HCT116 (cell line): Measurements from ENCODE around the gene AHRR. TPM values are rescaled to one million over a fixed set of nuclear protein-coding genes. Genes with fewer than 3 reads are reported as not detected.

Experiments used
- ATAC-seq: fragments of 200-7000 bp; cut with Tn5 transposase; 2 replicates; pipeline ENCODE4 v1.9.1; 2020; ENCODE audit warnings: mild to moderate bottlenecking, moderate library complexity
- BruUV-seq: library from RNA; stranded (reverse); fragments of 400-500 nt; replicated peaks from 2 replicates; lab custom pipeline; 2021; lab: Mats Ljungman, UMichigan
- CTCF ChIA-PET: fragments of 300-600 bp; sonication (Branson Sonifier 250); formaldehyde crosslinking; loops from one replicate; lab custom pipeline; 2021; ENCODE audit warnings: antibody characterized with exemption; lab: Charles Lee
- POLR2A ChIA-PET: fragments of 300-600, 350-600 bp; sonication (Branson Sonifier 250); formaldehyde crosslinking; loops from one replicate; lab custom pipeline; 2021; ENCODE audit warnings: antibody characterized with exemption; lab: Charles Lee
- RAD21 ChIA-PET, 2 experiments: fragments of 300-600 bp; sonication (Branson Sonifier 250); formaldehyde crosslinking; loops; one replicate each; lab custom pipeline; 2023; ENCODE audit warnings: low total read pairs in 2 of 2; ENCODE audit not compliant: uncharacterized antibody in 2 of 2, unreplicated experiment in 2 of 2, low non-redundant PET in 1 of 2; lab: Charles Lee
- DNase-seq: peaks from one replicate; pipeline ENCODE4 v3.0.0-alpha.2; 2010; ENCODE audit warnings: low read depth, low spot score
- H2AFZ ChIP-seq: fragments of 200-600 bp; shearing (Covaris generic), sonication (generic); 2 replicates; pipeline ENCODE4 v1.6.1; 2017; ENCODE audit warnings: low read depth, mixed run types, mixed read lengths, antibody characterized with exemption, low read length; ENCODE audit not compliant: poor library complexity, severe bottlenecking
- H3K27ac ChIP-seq: 2 replicates; pipeline ENCODE4 v1.5.1; 2012; ENCODE audit warnings: low read depth, low read length
- H3K27me3 ChIP-seq: fragments of 200-600 bp; sonication (generic); 2 replicates; pipeline ENCODE4 v1.6.1; 2016; ENCODE audit warnings: mixed run types, low read length, mixed read lengths; ENCODE audit not compliant: insufficient read depth
- H3K36me3 ChIP-seq, 2 experiments: fragments of 200-500 bp in 1 of 2; fragments of 200-600 bp in 1 of 2; sonication (Bioruptor generic) in 1 of 2; sonication (generic) in 1 of 2; 2 replicates each; pipeline versions ENCODE4 v1.5.1 to v1.6.1; 2014 to 2016; ENCODE audit warnings: low read length in 2 of 2, inconsistent platforms in 1 of 2, mixed read lengths in 1 of 2, mixed run types in 1 of 2; ENCODE audit not compliant: insufficient read depth in 2 of 2, control insufficient read depth in 1 of 2
- H3K4me1 ChIP-seq, 2 experiments: fragments of 200-600 bp in 1 of 2; sonication (generic) in 1 of 2; 2 replicates each; pipeline versions ENCODE4 v1.5.1 to v1.6.1; 2012 to 2017; ENCODE audit warnings: low read length in 2 of 2, inconsistent platforms in 1 of 2, mild to moderate bottlenecking in 1 of 2, mixed read lengths in 1 of 2, mixed run types in 1 of 2, moderate library complexity in 1 of 2; ENCODE audit not compliant: insufficient read depth in 2 of 2, control insufficient read depth in 1 of 2
- H3K4me2 ChIP-seq: fragments of 200-600 bp; sonication (generic); 2 replicates; pipeline ENCODE4 v1.6.1; 2017; ENCODE audit warnings: mixed run types, low read length, mixed read lengths
- H3K4me3 ChIP-seq, 2 experiments: fragments of 200-600 bp in 1 of 2; sonication (generic) in 1 of 2; replicated peaks in 1 of 2; 2 replicates each; pipeline ENCODE4 v1.5.1; 2011 to 2016; ENCODE audit warnings: low read length in 2 of 2, control low read depth in 1 of 2, low read depth in 1 of 2, mild to moderate bottlenecking in 1 of 2, mixed read lengths in 1 of 2, mixed run types in 1 of 2
- H3K79me2 ChIP-seq: fragments of 200-600 bp; sonication (generic); 2 replicates; pipeline ENCODE4 v1.6.1; 2017; ENCODE audit warnings: mild to moderate bottlenecking, mixed run types, low read length, moderate library complexity, mixed read lengths; ENCODE audit not compliant: insufficient read depth
- H3K9ac ChIP-seq: fragments of 200-600 bp; sonication (generic); 2 replicates; pipeline ENCODE4 v1.6.1; 2016; ENCODE audit warnings: low read length, mixed read lengths
- H3K9me2 ChIP-seq: fragments of 200-600 bp; sonication (generic), shearing (Covaris generic); 2 replicates; pipeline ENCODE4 v1.6.1; 2017; ENCODE audit warnings: mixed run types, mild to moderate bottlenecking, moderate library complexity; ENCODE audit not compliant: insufficient read depth
- H3K9me3 ChIP-seq, 2 experiments: fragments of 200-500 bp in 1 of 2; fragments of 200-600 bp in 1 of 2; sonication (Bioruptor generic) in 1 of 2; sonication (generic) in 1 of 2; 2 replicates each; pipeline ENCODE4 v1.6.1; 2014 to 2017; ENCODE audit warnings: low read length in 2 of 2, mixed read lengths in 2 of 2, inconsistent platforms in 1 of 2, low read depth in 1 of 2, mild to moderate bottlenecking in 1 of 2, mixed run types in 1 of 2, moderate library complexity in 1 of 2; ENCODE audit not compliant: control insufficient read depth in 1 of 2, insufficient read depth in 1 of 2
- H4K20me1 ChIP-seq: fragments of 200-600 bp; sonication (generic), shearing (Covaris generic); 2 replicates; pipeline ENCODE4 v1.6.1; 2017; ENCODE audit warnings: mixed run types, mild to moderate bottlenecking, moderate library complexity; ENCODE audit not compliant: insufficient read depth
- ATF3 ChIP-seq: IDR thresholded peaks from 2 replicates; pipeline ENCODE4 v1.6.1; 2012
- CEBPB ChIP-seq: IDR thresholded peaks from 2 replicates; pipeline ENCODE4 v1.6.1; 2012; ENCODE audit warnings: low read depth
- EGR1 ChIP-seq: IDR thresholded peaks from 2 replicates; pipeline ENCODE4 v1.6.1; 2012; ENCODE audit warnings: low read depth
- ELF1 ChIP-seq: IDR thresholded peaks from 2 replicates; pipeline ENCODE4 v1.6.1; 2012; ENCODE audit warnings: low read depth, borderline replicate concordance
- EZH2 ChIP-seq: fragments of 200-600 bp; sonication (generic); IDR thresholded peaks from 2 replicates; pipeline ENCODE4 v1.6.1; 2017; ENCODE audit warnings: antibody characterized with exemption, mixed run types
- EZH2phosphoT487 ChIP-seq: fragments of 200-600 bp; IDR thresholded peaks from 2 replicates; pipeline ENCODE4 v1.6.1; 2018; ENCODE audit warnings: antibody characterized with exemption, borderline replicate concordance
- FOSL1 ChIP-seq: IDR thresholded peaks from 2 replicates; pipeline ENCODE4 v1.6.1; 2012; ENCODE audit warnings: low read depth
- JUND ChIP-seq: IDR thresholded peaks from 2 replicates; pipeline ENCODE4 v1.6.1; 2012
- MAX ChIP-seq: IDR thresholded peaks from 2 replicates; pipeline ENCODE4 v1.6.1; 2012
- POLR2A ChIP-seq: IDR thresholded peaks from 2 replicates; pipeline ENCODE4 v1.7.0; 2011; ENCODE audit warnings: borderline replicate concordance; ENCODE audit not compliant: insufficient read depth, insufficient read length; ENCODE audit errors: extremely low read depth
- RAD21 ChIP-seq: IDR thresholded peaks from 2 replicates; pipeline ENCODE4 v1.6.1; 2012; ENCODE audit warnings: low read depth, mild to moderate bottlenecking
- REST ChIP-seq: IDR thresholded peaks from 2 replicates; pipeline ENCODE4 v1.6.1; 2012; ENCODE audit warnings: low read depth
- SIN3A ChIP-seq: IDR thresholded peaks from 2 replicates; pipeline ENCODE4 v1.6.1; 2012; ENCODE audit warnings: low read depth
- SP1 ChIP-seq: IDR thresholded peaks from 2 replicates; pipeline ENCODE4 v1.6.1; 2012; ENCODE audit warnings: low read depth
- SRF ChIP-seq: IDR thresholded peaks from 2 replicates; pipeline ENCODE4 v1.6.1; 2012; ENCODE audit warnings: low read depth
- TCF7L2 ChIP-seq: IDR thresholded peaks from 2 replicates; pipeline ENCODE4 v1.7.0; 2011; ENCODE audit warnings: borderline replicate concordance, inconsistent platforms; ENCODE audit not compliant: insufficient read depth, insufficient read length; ENCODE audit errors: extremely low read depth
- YY1 ChIP-seq: IDR thresholded peaks from 2 replicates; pipeline ENCODE4 v1.6.1; 2011; ENCODE audit warnings: low read length, low read depth, moderate library complexity, mild to moderate bottlenecking; ENCODE audit not compliant: insufficient replicate concordance; ENCODE audit errors: extremely low read depth
- ZBTB33 ChIP-seq: IDR thresholded peaks from 2 replicates; pipeline ENCODE4 v1.6.1; 2011; ENCODE audit warnings: mild to moderate bottlenecking, low read length, moderate library complexity; ENCODE audit not compliant: insufficient replicate concordance; ENCODE audit errors: extremely low read depth
- ZFX ChIP-seq: fragments of 450-650 bp; IDR thresholded peaks from 2 replicates; pipeline ENCODE4 v1.6.1; 2017
- ZNF274 ChIP-seq: fragments of 200-500 bp; sonication (Bioruptor generic); IDR thresholded peaks from 2 replicates; pipeline ENCODE4 v1.6.1; 2014; ENCODE audit warnings: mild to moderate bottlenecking, low read depth, low read length, inconsistent platforms
- intact Hi-C: fragments of 100-400 bp; cut with micrococcal nuclease; formaldehyde crosslinking; loops from 2 replicates; pipeline ENCODE4 v1.10.0; 2022
- total RNA-seq: library from RNA; stranded (reverse); gene quantifications from one replicate; pipeline ENCODE4 v1.2.1, GENCODE V29; 2021; ENCODE audit not compliant: unreplicated experiment

AHRR gene
- total RNA-seq, 1 experiment from 2014 or later, result 12.7 TPM

GRCh38 chr5:407051-407450 lies 85.5 kb downstream of the AHRR start:
- no peaks in the 10 kb centered on the region for H3K36me3 ChIP-seq
- H3K9me2 ChIP-seq, result no peaks in the 10 kb centered on the region
- H3K4me1 ChIP-seq, result peaks cover 0 to 33% of the 10 kb centered on the region in 2 experiments; a peak in 2 of 4 replicates
- H3K79me2 ChIP-seq, result no peaks in the 10 kb centered on the region
- H3K9ac ChIP-seq, result no peak overlapping the region
- no peak overlapping the region for H3K4me3 ChIP-seq
- no peak overlapping the region for H3K27ac ChIP-seq
- TF ChIP-seq EZH2phosphoT487 (no peak), ZFX (no peak), YY1 (no peak), SIN3A (no peak), RAD21 (no peak), FOSL1 (no peak), ZBTB33 (no peak), SP1 (no peak), SRF (no peak), EGR1 (no peak), JUND (no peak), ATF3 (no peak), MAX (no peak), EZH2 (no peak), CEBPB (no peak), ELF1 (no peak), POLR2A (no peak), REST (no peak), TCF7L2 (no peak), ZNF274 (no peak)
- no TSS peak for BruUV-seq
- ChIA-PET POLR2A (no interaction called here), CTCF (no interaction called here), RAD21 (no interaction called here)
- DNase-seq (no peak), ATAC-seq (no peak)
- no peak overlapping the region for H2AFZ ChIP-seq
- intact Hi-C loops, result no loop called here
- no peaks in the 10 kb centered on the region for H3K9me3 ChIP-seq
- no peaks in the 10 kb centered on the region for H4K20me1 ChIP-seq
- no peaks in the 10 kb centered on the region for H3K27me3 ChIP-seq
- H3K4me2 ChIP-seq, result no peak overlapping the region
